Smooth muscle cell (in vitro differentiated cells): ENCODE results near the gene PPP1R3G. TPM values are rescaled to one million over a fixed set of nuclear protein-coding genes. Genes with fewer than 3 reads are reported as not detected.

ENCODE experiments used
- DNase-seq: peaks from one replicate; lab custom pipeline; 2025; ENCODE audit not compliant: unreplicated experiment; lab: John Stamatoyannopoulos, UW
- H2AFZ ChIP-seq: fragments of 200-600 bp; sonication (generic); 2 replicates; pipeline ENCODE4 v1.6.0; 2016; ENCODE audit warnings: antibody characterized with exemption, low read depth, mild to moderate bottlenecking
- H3F3A ChIP-seq: fragments of 200-600 bp; sonication (generic); 2 replicates; pipeline ENCODE4 v1.6.0; 2017; ENCODE audit warnings: antibody characterized with exemption, low read depth
- H3K27ac ChIP-seq: fragments of 200-600 bp; sonication (generic); 2 replicates; pipeline ENCODE4 v1.5.1; 2016; ENCODE audit warnings: low read depth, mild to moderate bottlenecking
- H3K27me3 ChIP-seq: fragments of 200-600 bp; sonication (generic); 2 replicates; pipeline ENCODE4 v1.6.1; 2016; ENCODE audit warnings: low read depth, mild to moderate bottlenecking
- H3K36me3 ChIP-seq: fragments of 200-600 bp; sonication (generic); 2 replicates; pipeline ENCODE4 v1.5.1; 2016; ENCODE audit warnings: low read depth
- H3K4me1 ChIP-seq: fragments of 200-600 bp; sonication (generic); 2 replicates; pipeline ENCODE4 v1.5.1; 2016; ENCODE audit warnings: low read depth
- H3K4me2 ChIP-seq: fragments of 200-600 bp; sonication (generic); 2 replicates; pipeline ENCODE4 v1.6.0; 2016; ENCODE audit warnings: mild to moderate bottlenecking
- H3K4me3 ChIP-seq: fragments of 200-600 bp; sonication (generic); 2 replicates; pipeline ENCODE4 v1.5.1; 2016; ENCODE audit warnings: mild to moderate bottlenecking
- H3K79me2 ChIP-seq: fragments of 200-600 bp; sonication (generic); 2 replicates; pipeline ENCODE4 v1.6.0; 2016; ENCODE audit warnings: low read depth, mild to moderate bottlenecking
- H3K9ac ChIP-seq: fragments of 200-600 bp; sonication (generic); 2 replicates; pipeline ENCODE4 v1.6.0; 2016; ENCODE audit warnings: low read depth
- H3K9me3 ChIP-seq: fragments of 200-600 bp; sonication (generic); replicated peaks from 2 replicates; pipeline ENCODE4 v1.5.1; 2016; ENCODE audit warnings: low read depth
- H4K20me1 ChIP-seq: fragments of 200-600 bp; sonication (generic); 2 replicates; pipeline ENCODE4 v1.6.0; 2016; ENCODE audit warnings: low read depth
- WGBS: methylation state at CpG from one replicate; pipeline ENCODE4 v1.1.7; 2016; ENCODE audit warnings: low lambda C conversion rate; 5-methylcytosine and 5-hydroxymethylcytosine counted together
- polyA plus RNA-seq: library from polyadenylated mRNA; unstranded; fragments of >200 nt; fragmentation: Nextera tagmentation; extraction: Ambion mirVana; gene quantifications from 2 replicates; pipeline ENCODE4 v1.2.1, GENCODE V29; 2016
- total RNA-seq: library from RNA; depleted of rRNA; stranded (reverse); fragments of >200 nt; gene quantifications from 2 replicates; pipeline ENCODE4 v1.2.3, GENCODE V29; 2014
- TF ChIP-seq, protein P1 (sequence below): fragments of 200-600 bp; sonication (generic); IDR thresholded peaks from 2 replicates; pipeline ENCODE4 v1.5.1; 2017; ENCODE audit warnings: borderline replicate concordance, mild to moderate bottlenecking, antibody characterized with exemption; ENCODE audit not compliant: insufficient read depth, poor library complexity, severe bottlenecking

PPP1R3G gene
- total and polyA plus RNA-seq, 2 experiments from 2014 or later = 0.63 to 1.4 TPM

DNA sequence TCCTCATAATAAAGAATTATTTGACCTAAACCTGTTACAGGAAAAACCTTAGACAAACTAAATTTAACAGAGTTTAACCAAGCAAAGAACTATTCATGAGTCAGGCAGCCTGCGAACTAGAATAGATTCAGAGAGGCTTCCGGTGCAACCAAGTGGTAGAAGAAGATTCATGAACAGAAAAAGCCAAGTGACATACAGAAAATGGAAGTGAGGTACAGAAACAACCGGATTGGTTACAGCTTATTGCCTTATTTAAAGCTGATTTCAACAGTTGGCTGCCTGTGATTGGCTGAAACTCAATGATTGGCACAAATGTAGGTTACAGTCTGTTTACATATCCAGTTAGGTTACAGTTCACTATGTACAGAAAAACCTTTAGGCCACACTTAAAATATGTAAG is 10.1 kb downstream of the PPP1R3G start:
- H3F3A ChIP-seq = no peaks in the 10 kb centered on the region
- no peaks in the 10 kb centered on the region for H3K36me3 ChIP-seq
- H3K27me3 ChIP-seq = no peaks in the 10 kb centered on the region
- 58% methylated on average over 3 of the region's 3 CpGs for WGBS
- no peaks in the 10 kb centered on the region for H4K20me1 ChIP-seq
- peak overlapping the region; percentile 60 for H3K4me2 ChIP-seq
- H3K4me3 ChIP-seq = no peak overlapping the region
- TF ChIP-seq, protein P1, sequence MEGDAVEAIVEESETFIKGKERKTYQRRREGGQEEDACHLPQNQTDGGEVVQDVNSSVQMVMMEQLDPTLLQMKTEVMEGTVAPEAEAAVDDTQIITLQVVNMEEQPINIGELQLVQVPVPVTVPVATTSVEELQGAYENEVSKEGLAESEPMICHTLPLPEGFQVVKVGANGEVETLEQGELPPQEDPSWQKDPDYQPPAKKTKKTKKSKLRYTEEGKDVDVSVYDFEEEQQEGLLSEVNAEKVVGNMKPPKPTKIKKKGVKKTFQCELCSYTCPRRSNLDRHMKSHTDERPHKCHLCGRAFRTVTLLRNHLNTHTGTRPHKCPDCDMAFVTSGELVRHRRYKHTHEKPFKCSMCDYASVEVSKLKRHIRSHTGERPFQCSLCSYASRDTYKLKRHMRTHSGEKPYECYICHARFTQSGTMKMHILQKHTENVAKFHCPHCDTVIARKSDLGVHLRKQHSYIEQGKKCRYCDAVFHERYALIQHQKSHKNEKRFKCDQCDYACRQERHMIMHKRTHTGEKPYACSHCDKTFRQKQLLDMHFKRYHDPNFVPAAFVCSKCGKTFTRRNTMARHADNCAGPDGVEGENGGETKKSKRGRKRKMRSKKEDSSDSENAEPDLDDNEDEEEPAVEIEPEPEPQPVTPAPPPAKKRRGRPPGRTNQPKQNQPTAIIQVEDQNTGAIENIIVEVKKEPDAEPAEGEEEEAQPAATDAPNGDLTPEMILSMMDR = no peak
- no peak for DNase-seq
- no peaks in the 10 kb centered on the region for H3K9me3 ChIP-seq
- H3K9ac ChIP-seq = no peak overlapping the region
- no peak overlapping the region for H2AFZ ChIP-seq
- no peaks in the 10 kb centered on the region for H3K79me2 ChIP-seq
- H3K27ac ChIP-seq = peak overlapping the region; percentile 66
- no peaks in the 10 kb centered on the region for H3K4me1 ChIP-seq

GRCh38 chr6:5096482-5096881 is 11.3 kb downstream of the PPP1R3G start:
- DNase-seq = no peak
- WGBS = 68% methylated on average over 2 of the region's 2 CpGs
- Histone ChIP-seq H3K79me2 (no peaks in the 10 kb centered on the region), H3K27ac (no peak overlapping the region), H3K9me3 (no peaks in the 10 kb centered on the region), H3K36me3 (no peaks in the 10 kb centered on the region), H2AFZ (no peak overlapping the region), H3K4me3 (no peak overlapping the region), H3K27me3 (no peaks in the 10 kb centered on the region), H4K20me1 (no peaks in the 10 kb centered on the region), H3K9ac (no peak overlapping the region), H3K4me2 (no peak overlapping the region), H3K4me1 (no peaks in the 10 kb centered on the region), H3F3A (no peaks in the 10 kb centered on the region)
- TF ChIP-seq, protein P1 = no peak

- H3F3A ChIP-seq = no peaks in the 10 kb centered on the region
- no peak overlapping the region for H2AFZ ChIP-seq
- 94% methylated on average over 14 of the region's 14 CpGs for whole genome bisulfite sequencing
- H4K20me1 ChIP-seq = no peaks in the 10 kb centered on the region
- no peak overlapping the region for H3K4me2 ChIP-seq
- H3K79me2 ChIP-seq = no peaks in the 10 kb centered on the region
- H3K4me3 ChIP-seq = no peak overlapping the region
- no peaks in the 10 kb centered on the region for H3K36me3 ChIP-seq
- H3K27me3 ChIP-seq = no peaks in the 10 kb centered on the region
- no peak overlapping the region for H3K27ac ChIP-seq
- DNase-seq = no peak
- H3K9me3 ChIP-seq = no peaks in the 10 kb centered on the region
- TF ChIP-seq, protein P1 = no peak
- H3K9ac ChIP-seq = no peak overlapping the region
- no peaks in the 10 kb centered on the region for H3K4me1 ChIP-seq
Observed at GRCh38 chr6:5098501-5099270, 13.5 kb downstream of the PPP1R3G start.

DNA sequence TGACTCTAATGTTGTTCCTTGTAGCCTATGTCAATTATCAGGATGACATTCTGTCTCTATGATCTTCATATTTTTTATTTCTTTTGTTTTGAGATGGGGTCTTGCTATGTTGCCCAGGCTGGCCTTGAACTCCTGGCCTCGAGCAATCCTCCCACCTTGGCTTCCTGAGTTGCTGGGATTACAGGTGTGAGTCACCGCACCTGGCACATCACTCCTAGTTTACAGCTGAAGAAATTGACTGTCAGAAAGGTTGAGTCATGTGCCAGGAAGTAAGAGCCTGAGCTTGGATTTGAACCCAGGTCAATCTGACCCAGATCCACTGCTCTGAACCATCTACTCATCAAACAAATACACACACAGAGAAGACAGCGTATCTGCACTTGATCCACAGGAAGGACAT is 14.4 kb downstream of the PPP1R3G start:
- H3K79me2 ChIP-seq = no peaks in the 10 kb centered on the region
- H3K27ac ChIP-seq = no peak overlapping the region
- DNase-seq = no peak
- H3K27me3 ChIP-seq = no peaks in the 10 kb centered on the region
- H3F3A ChIP-seq = no peaks in the 10 kb centered on the region
- no peak overlapping the region for H2AFZ ChIP-seq
- TF ChIP-seq, protein P1 = no peak
- no peaks in the 10 kb centered on the region for H3K9me3 ChIP-seq
- no peak overlapping the region for H3K4me3 ChIP-seq
- H3K4me1 ChIP-seq = no peaks in the 10 kb centered on the region
- H3K36me3 ChIP-seq = no peaks in the 10 kb centered on the region
- H3K4me2 ChIP-seq = no peak overlapping the region
- no peak overlapping the region for H3K9ac ChIP-seq
- H4K20me1 ChIP-seq = no peaks in the 10 kb centered on the region
- WGBS = 100% methylated on average over 3 of the region's 3 CpGs
